ENCODE measurements around the gene FZD2.

FZD2 gene

DNA sequence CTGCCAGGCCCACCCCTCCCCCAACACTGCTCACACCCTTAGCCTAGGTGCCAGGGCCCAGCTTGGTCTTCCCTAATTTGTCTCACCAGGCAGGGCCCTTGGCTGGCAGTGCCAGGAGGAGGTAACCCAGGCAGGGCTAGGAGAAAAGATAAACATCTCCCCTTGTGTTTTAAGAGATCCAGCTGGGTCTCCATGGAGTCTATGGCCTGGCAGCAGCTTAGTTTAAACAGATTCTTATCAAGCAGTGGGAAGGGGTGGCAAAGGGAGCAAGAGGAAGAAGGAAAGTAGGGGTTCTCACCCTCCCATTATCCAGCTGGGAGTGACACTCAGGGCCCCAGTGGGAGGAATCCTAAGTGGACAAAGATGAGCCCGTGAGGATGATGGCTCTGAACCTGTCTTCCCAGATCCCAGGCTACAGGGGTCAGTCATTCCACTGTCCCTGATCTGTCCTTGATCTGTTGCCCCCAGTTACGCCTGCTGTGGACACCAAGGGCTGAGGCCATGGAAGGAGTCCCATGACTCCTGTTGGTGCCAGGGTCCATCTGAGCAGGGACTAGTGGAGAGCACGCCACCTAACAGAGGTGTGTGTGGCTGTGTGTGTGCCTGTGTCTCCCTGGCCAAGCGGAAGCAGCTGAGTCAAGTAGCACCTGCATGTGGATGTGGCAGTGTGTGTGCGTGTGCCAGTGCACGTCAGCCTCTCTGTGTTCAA lies 51.6 kb downstream of the FZD2 start:
- DNase-seq = peak; percentile 90

- DNase-seq = peak; percentile 81
These were observed 53.0 kb downstream of the FZD2 start for GRCh38 chr17:44610331-44610730.
